Measurements from ENCODE around the gene STRA8. TPM values are rescaled to one million over a fixed set of nuclear protein-coding genes. Genes with fewer than 3 reads are reported as not detected.

Gene STRA8, protein sequence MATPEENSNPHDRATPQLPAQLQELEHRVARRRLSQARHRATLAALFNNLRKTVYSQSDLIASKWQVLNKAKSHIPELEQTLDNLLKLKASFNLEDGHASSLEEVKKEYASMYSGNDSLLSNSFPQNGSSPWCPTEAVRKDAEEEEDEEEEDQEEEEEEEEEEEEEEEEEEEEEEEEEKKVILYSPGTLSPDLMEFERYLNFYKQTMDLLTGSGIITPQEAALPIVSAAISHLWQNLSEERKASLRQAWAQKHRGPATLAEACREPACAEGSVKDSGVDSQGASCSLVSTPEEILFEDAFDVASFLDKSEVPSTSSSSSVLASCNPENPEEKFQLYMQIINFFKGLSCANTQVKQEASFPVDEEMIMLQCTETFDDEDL
- total RNA-seq = 1 to 10 TPM in 1 of 2 donors, under 1 TPM in 1; 0.87 to 3.5 TPM
- polyA plus RNA-seq (ENCODE audit: insufficient read depth, low read depth, low replicate concordance) = 1.4 TPM
- long read RNA-seq, donor 1 = 0 reads
- long read RNA-seq, donor 2 = 0 reads

DNA sequence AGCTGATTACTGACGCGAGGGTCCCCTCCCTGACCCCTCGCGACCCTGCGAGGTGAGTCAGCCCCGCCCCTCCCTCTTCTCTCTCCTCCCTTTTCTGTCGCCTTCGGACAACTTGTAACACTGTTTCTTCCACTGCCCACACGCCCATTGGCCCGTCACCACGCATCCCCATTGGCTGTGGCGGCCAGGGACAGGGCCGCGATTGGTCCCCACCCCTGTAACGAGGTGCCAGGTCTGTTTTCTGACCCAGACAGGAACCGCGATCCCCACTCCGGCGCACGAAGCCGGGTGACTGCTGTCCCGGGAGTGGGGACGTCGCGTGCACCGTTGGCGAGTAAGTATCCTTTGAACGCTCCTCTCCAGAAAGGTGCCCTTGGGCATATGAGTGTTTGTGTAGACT, at the start of gene STRA8:
Gene STRA8 (plus strand): TSS at position 269 of the 400 bp plus-strand sequence. CDS start 6,687 bp downstream, outside the sequence.
- H3K4me3 ChIP-seq = peak within 1 kb of the TSS in 1 of 2 donors; percentile 7
- intact Hi-C loops (cut with DNase I; ENCODE audit: low total_unique reads) = no loop called here
- peak; percentile 43 for DNase-seq
- H3K27me3 ChIP-seq = no peaks in the 10 kb centered on the region
- H3K9me3 ChIP-seq = no peaks in the 10 kb centered on the region
- 63 to 78% methylated on average over 28 of the region's 28 CpGs for WGBS, 2 donors
- H3K36me3 ChIP-seq (ENCODE audit: low read depth, missing control alignments) = no peaks in the 10 kb centered on the region
- no peaks in the 10 kb centered on the region for H3K4me1 ChIP-seq
- H3K27ac ChIP-seq = no peak within 1 kb of the TSS
- TF ChIP-seq, protein P1, sequence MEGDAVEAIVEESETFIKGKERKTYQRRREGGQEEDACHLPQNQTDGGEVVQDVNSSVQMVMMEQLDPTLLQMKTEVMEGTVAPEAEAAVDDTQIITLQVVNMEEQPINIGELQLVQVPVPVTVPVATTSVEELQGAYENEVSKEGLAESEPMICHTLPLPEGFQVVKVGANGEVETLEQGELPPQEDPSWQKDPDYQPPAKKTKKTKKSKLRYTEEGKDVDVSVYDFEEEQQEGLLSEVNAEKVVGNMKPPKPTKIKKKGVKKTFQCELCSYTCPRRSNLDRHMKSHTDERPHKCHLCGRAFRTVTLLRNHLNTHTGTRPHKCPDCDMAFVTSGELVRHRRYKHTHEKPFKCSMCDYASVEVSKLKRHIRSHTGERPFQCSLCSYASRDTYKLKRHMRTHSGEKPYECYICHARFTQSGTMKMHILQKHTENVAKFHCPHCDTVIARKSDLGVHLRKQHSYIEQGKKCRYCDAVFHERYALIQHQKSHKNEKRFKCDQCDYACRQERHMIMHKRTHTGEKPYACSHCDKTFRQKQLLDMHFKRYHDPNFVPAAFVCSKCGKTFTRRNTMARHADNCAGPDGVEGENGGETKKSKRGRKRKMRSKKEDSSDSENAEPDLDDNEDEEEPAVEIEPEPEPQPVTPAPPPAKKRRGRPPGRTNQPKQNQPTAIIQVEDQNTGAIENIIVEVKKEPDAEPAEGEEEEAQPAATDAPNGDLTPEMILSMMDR (IDR thresholded peaks at IDR 0.05) = no peak
- TF ChIP-seq POLR2A (IDR thresholded peaks at IDR 0.05) = no peak

DNA sequence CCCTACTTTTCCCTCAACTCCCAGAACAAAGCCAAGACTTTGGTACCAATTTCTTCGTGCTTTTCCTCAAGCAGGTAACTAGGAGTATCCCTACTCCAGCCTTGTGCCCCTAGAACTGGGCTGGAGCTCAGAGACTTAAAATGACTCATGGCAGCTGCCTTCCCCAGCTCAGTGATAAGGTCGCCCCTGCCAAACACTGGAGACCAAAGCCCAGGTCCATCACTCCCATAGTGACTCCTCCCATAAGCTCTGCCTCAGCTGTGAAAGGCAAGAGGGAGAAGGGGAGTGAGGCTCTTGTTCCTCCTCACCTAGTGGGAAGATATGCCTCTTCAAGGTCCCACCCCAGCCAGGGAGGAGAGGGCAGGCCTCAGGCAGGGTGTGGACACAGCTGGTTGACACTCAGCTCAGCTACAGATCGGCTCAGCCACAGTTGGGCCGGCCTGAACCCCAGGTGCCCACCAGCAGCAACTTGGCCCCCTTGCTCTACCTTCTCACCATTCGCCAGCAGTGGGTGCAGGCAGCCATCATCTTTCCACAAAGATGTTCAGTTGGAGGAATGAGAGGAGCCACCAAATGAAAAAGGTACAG, 49.3 kb upstream of the STRA8 start:
- Histone ChIP-seq H3K27me3 (no peaks in the 10 kb centered on the region), H3K9me3 (no peaks in the 10 kb centered on the region), H3K4me1 (peaks cover 2% of the 10 kb centered on the region), H3K4me3 (no peak overlapping the region), H3K27ac (no peak overlapping the region), H3K36me3 (ENCODE audit: low read depth, missing control alignments) (no peaks in the 10 kb centered on the region)
- no peak for DNase-seq
- TF ChIP-seq, protein P1 (IDR thresholded peaks at IDR 0.05) = no peak
- TF ChIP-seq POLR2A (IDR thresholded peaks at IDR 0.05) = no peak
- intact Hi-C loops (cut with DNase I; ENCODE audit: low total_unique reads) = no loop called here
- 96 to 100% methylated on average over 5 of the region's 5 CpGs for WGBS, 2 donors

DNA sequence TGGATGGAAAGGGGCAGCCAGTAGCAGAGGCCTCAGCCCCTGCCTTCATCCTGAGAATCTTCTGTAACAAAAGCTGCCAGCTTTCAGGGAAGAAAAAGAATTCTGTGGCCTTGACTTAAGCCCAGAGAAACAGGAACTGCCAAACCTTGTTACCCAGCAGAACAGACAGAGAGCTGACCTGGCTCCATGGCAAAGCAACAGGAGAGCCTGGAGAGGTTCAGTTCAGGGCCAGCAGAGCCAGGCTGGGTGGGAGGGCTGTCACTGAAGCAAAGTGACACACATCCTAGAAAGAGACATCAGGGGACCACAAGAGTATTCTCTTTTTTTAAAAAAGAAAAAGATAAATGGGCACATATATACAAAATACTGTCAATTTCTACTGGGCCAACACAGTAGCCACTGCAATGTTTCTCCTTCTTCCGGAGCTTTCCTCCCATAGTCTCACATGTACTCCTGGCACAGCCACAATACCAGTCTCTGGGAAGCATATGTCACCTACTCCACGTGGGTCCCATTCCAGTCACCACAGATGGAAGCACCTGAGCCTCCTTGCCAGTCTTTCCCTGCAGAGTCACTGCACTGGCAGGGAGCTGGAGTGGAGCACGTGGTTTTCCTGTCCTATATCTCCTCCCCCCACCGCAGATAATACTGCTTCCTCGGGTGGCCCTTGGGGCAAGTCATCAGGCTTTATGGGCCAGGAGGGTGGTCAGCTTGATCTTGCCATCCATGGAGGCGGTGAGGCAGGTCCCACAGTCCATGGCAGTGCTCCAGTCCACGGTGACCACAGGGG, 48.0 kb upstream of the STRA8 start:
- intact Hi-C loops (cut with DNase I; ENCODE audit: low total_unique reads) = no loop called here
- no peak overlapping the region for H3K27ac ChIP-seq
- H3K9me3 ChIP-seq = no peaks in the 10 kb centered on the region
- 85 to 86% methylated on average over 5 to 7 of the region's 7 CpGs for WGBS, 2 donors
- no peak overlapping the region for H3K4me3 ChIP-seq
- no peaks in the 10 kb centered on the region for H3K27me3 ChIP-seq
- DNase-seq = no peak
- no peak for TF ChIP-seq POLR2A (IDR thresholded peaks at IDR 0.05)
- TF ChIP-seq, protein P1 (IDR thresholded peaks at IDR 0.05) = no peak
- H3K4me1 ChIP-seq = peaks cover 15% of the 10 kb centered on the region
- H3K36me3 ChIP-seq (ENCODE audit: low read depth, missing control alignments) = no peaks in the 10 kb centered on the region

DNA sequence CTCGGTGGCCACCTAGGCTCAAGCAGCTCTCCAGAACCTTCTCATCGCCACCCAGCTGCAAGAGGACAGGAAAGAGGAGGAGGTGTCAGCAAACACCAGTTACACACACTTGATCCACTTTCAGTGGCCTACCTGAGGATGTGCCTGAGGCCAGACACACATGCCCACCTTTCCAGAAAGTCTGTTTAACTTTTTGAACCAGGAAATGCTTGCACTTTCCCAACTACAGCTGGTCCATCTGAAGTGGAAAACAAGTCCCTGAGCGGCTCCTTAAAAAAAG, 47.4 kb upstream of the STRA8 start:
- Histone ChIP-seq H3K27me3 (no peaks in the 10 kb centered on the region), H3K27ac (no peak overlapping the region), H3K36me3 (ENCODE audit: low read depth, missing control alignments) (no peaks in the 10 kb centered on the region), H3K4me1 (peaks cover 15% of the 10 kb centered on the region), H3K4me3 (no peak overlapping the region), H3K9me3 (no peaks in the 10 kb centered on the region)
- TF ChIP-seq, protein P1 (IDR thresholded peaks at IDR 0.05) = no peak
- no peak for TF ChIP-seq POLR2A (IDR thresholded peaks at IDR 0.05)
- WGBS, 2 donors = 90 to 94% methylated on average over 3 of the region's 3 CpGs
- no peak for DNase-seq
- intact Hi-C loops (cut with DNase I; ENCODE audit: low total_unique reads) = no loop called here
